Measurements from ENCODE around the gene DOK5.

GRCh38 chr20:54456961-54457360, 18.4 kb upstream of the DOK5 start:
- TF ChIP-seq ZFP36 (IDR thresholded peaks at IDR 0.05; ENCODE audit: low read depth, low read length, partially characterized antibody): no peak
- no peak for TF ChIP-seq HNRNPK (IDR thresholded peaks at IDR 0.05; ENCODE audit: low read depth, low read length, poor library complexity, severe bottlenecking)
- TF ChIP-seq CTCF (IDR thresholded peaks at IDR 0.05 in 2 of 3, conservative IDR thresholded peaks at IDR 0.05 in 1 of 3; ENCODE audit: insufficient read depth in 2 of 3, low read depth in 1 of 3, low read length in 3 of 3): no peak
- no peak for TF ChIP-seq EZH2 (IDR thresholded peaks at IDR 0.05; ENCODE audit: borderline replicate concordance, low read depth, low read length)
- TF ChIP-seq TCF7 (IDR thresholded peaks at IDR 0.05; ENCODE audit: borderline replicate concordance): no peak
- no peak for TF ChIP-seq PATZ1 (CRISPR knock-in tag; IDR thresholded peaks at IDR 0.05; ENCODE audit: borderline replicate concordance)
- TF ChIP-seq NEUROD1 (IDR thresholded peaks at IDR 0.05; ENCODE audit: borderline replicate concordance, low read depth, low read length, partially characterized antibody): no peak
- TF ChIP-seq ZFX (CRISPR knock-in tag; IDR thresholded peaks at IDR 0.05): no peak
- no peak for TF ChIP-seq WHSC1 (IDR thresholded peaks at IDR 0.05; ENCODE audit: low read length)
- TF ChIP-seq TRIM28 (IDR thresholded peaks at IDR 0.05): no peak
- TF ChIP-seq BHLHE40 (IDR thresholded peaks at IDR 0.05; ENCODE audit: low read length): no peak
- TF ChIP-seq RBM34 (IDR thresholded peaks at IDR 0.05; ENCODE audit: borderline replicate concordance, insufficient read depth, low read length): no peak
- no peak for TF ChIP-seq ZNF12 (CRISPR knock-in tag; IDR thresholded peaks at IDR 0.05)

Measured in K562 (cell line).